Testis (tissue), 3 donors: ENCODE measurements around the gene STEAP1. TPM values are rescaled to one million over a fixed set of nuclear protein-coding genes. Genes with fewer than 3 reads are reported as not detected.

Experiments
- DNase-seq: peaks from one replicate; pipeline ENCODE4 v3.0.0-alpha.2; 2019
- H3K27ac ChIP-seq, 2 donors: fragments of 200-600 bp; sonication (generic); one replicate each; pipeline ENCODE4 v1.5.1; 2019
- H3K27me3 ChIP-seq: fragments of 200-600 bp; sonication (generic); one replicate; pipeline ENCODE4 v1.5.1; 2019
- H3K36me3 ChIP-seq: fragments of 200-600 bp; sonication (generic); one replicate; pipeline ENCODE4 v1.5.1; 2017; ENCODE audit warnings: low read depth; ENCODE audit errors: missing control alignments
- H3K4me1 ChIP-seq: fragments of 200-600 bp; sonication (generic); one replicate; pipeline ENCODE4 v1.5.1; 2019
- H3K4me3 ChIP-seq, 2 donors: fragments of 200-600 bp; sonication (generic); one replicate each; pipeline ENCODE4 v1.5.1; 2017 to 2019
- H3K9me3 ChIP-seq: fragments of 200-600 bp; sonication (generic); one replicate; pipeline ENCODE4 v1.5.1; 2017
- POLR2A ChIP-seq: fragments of 450-650 bp; IDR thresholded peaks from one replicate; pipeline ENCODE4 v1.6.1; 2017; ENCODE audit warnings: antibody characterized with exemption, mild to moderate bottlenecking, moderate library complexity
- WGBS, 2 donors: methylation state at CpG; one replicate each; pipeline ENCODE4 v1.1.5; 2018; 5-methylcytosine and 5-hydroxymethylcytosine counted together
- intact Hi-C: fragments of 100-400 bp; cut with DNase I; formaldehyde crosslinking; loops from one replicate; pipeline ENCODE4 v1.15.1; 2023; ENCODE audit warnings: low total_unique reads
- polyA plus RNA-seq: library from polyadenylated mRNA; stranded (reverse); fragments of 350-450 nt; fragmentation: Illumina TruSeq; extraction: RNeasy Lipid Tissue Mini Kit (QIAGEN cat#74804); gene quantifications from one replicate; pipeline ENCODE4 v1.2.3, GENCODE V29; 2014; ENCODE audit warnings: low read depth, low replicate concordance; ENCODE audit not compliant: insufficient read depth
- total RNA-seq, 2 donors: library from RNA; depleted of rRNA; stranded (reverse); fragments of >200 nt; gene quantifications; one replicate each; pipeline ENCODE4 v1.2.3, GENCODE V29; 2016
- TF ChIP-seq, protein P1 (sequence below), 3 experiments: fragments of 450-650 bp in 2 of 3; fragments of 200-600 bp in 1 of 3; sonication (generic) in 1 of 3; IDR thresholded peaks; one replicate each; pipeline ENCODE4 v1.5.1; 2016 to 2019; ENCODE audit warnings: antibody characterized with exemption in 3 of 3, mild to moderate bottlenecking in 2 of 3, moderate library complexity in 1 of 3

STEAP1 gene
- total and polyA plus RNA-seq, 3 donors from 2014 or later, result 6.4 to 7.3 (median 6.4) TPM

DNA sequence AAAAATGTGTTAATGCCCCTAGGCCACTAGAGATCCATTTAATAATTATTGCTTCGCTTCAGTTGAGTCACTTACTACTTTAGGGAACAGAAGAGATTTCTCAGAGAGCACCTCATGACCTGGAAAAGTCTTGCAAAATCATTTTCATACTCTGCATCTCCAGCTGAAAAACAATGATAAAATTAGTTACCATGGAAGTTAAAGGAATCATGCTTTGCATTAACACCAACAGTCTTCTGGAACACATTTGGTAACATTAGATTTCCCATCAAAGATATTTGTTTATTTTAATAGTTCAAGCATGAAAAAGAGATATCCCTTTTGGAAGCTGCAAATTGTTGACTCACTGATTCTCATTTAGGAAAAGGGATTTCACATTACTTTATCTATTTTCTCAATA, 55.5 kb downstream of the STEAP1 start:
- no peaks in the 10 kb centered on the region for H3K36me3 ChIP-seq
- WGBS, 2 donors, result 81 to 94% methylated on average over 1 of the region's 1 CpG
- DNase-seq, result no peak
- no peaks in the 10 kb centered on the region for H3K27me3 ChIP-seq
- no peaks in the 10 kb centered on the region for H3K4me1 ChIP-seq
- TF ChIP-seq POLR2A, result no peak
- TF ChIP-seq, protein P1, sequence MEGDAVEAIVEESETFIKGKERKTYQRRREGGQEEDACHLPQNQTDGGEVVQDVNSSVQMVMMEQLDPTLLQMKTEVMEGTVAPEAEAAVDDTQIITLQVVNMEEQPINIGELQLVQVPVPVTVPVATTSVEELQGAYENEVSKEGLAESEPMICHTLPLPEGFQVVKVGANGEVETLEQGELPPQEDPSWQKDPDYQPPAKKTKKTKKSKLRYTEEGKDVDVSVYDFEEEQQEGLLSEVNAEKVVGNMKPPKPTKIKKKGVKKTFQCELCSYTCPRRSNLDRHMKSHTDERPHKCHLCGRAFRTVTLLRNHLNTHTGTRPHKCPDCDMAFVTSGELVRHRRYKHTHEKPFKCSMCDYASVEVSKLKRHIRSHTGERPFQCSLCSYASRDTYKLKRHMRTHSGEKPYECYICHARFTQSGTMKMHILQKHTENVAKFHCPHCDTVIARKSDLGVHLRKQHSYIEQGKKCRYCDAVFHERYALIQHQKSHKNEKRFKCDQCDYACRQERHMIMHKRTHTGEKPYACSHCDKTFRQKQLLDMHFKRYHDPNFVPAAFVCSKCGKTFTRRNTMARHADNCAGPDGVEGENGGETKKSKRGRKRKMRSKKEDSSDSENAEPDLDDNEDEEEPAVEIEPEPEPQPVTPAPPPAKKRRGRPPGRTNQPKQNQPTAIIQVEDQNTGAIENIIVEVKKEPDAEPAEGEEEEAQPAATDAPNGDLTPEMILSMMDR (IDR thresholded peaks at IDR 0.05), result no peak
- intact Hi-C loops, result no loop called here
- no peaks in the 10 kb centered on the region for H3K9me3 ChIP-seq
- no peak overlapping the region for H3K27ac ChIP-seq
- no peak overlapping the region for H3K4me3 ChIP-seq

DNA sequence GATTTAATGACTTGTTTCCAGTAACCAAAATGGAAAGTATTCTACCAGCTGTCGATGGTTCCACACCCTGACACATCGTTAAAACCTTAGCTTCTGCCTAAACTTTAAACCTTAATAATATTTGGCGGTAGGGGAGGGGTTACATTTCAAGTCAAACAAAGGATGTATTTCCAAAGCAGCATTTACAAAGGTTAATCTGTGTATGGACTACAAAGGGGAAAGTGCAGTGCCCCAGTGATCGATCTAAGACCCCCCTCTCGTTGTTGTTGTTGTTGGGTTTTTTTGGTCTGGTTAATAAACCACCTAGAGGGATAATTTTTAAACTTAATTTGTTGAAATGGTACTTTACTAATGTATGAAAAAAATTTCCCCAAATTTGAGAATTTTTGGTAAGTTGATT, 56.2 kb downstream of the STEAP1 start:
- intact Hi-C loops, result no loop called here
- H3K36me3 ChIP-seq, result no peaks in the 10 kb centered on the region
- H3K4me3 ChIP-seq, result peak overlapping the region in 1 of 2 donors; percentile 78
- H3K9me3 ChIP-seq, result no peaks in the 10 kb centered on the region
- WGBS, 2 donors, result 57 to 76% methylated on average over 5 of the region's 5 CpGs
- TF ChIP-seq, protein P1 (IDR thresholded peaks at IDR 0.05), result no peak
- TF ChIP-seq POLR2A, result no peak
- peak overlapping the region in 1 of 2 donors; percentile 85 for H3K27ac ChIP-seq
- H3K4me1 ChIP-seq, result no peaks in the 10 kb centered on the region
- no peaks in the 10 kb centered on the region for H3K27me3 ChIP-seq
- no peak for DNase-seq

DNA sequence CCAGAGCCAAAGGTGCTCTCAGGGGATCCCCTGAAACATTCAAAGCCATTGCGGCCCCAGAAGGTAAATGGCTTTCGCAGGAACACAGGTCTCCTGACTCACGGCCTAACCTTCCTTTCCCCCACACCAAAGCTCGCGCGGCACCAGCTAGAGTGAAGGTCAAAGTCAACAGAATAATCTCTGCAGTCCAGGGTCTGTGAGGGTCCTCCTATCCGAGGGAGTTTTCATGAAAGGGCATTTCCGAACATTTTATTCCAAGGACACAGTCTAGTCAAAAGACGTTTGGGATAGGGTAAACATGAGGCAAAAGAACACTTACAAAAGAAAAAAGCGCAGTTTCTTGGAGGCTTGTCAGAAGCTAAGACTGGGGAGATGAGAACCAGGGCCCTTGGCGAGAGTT, 56.7 kb downstream of the STEAP1 start:
- intact Hi-C loops, result no loop called here
- WGBS, 2 donors, result 13 to 14% methylated on average over 11 of the region's 11 CpGs
- peak; percentile 16 for DNase-seq

DNA sequence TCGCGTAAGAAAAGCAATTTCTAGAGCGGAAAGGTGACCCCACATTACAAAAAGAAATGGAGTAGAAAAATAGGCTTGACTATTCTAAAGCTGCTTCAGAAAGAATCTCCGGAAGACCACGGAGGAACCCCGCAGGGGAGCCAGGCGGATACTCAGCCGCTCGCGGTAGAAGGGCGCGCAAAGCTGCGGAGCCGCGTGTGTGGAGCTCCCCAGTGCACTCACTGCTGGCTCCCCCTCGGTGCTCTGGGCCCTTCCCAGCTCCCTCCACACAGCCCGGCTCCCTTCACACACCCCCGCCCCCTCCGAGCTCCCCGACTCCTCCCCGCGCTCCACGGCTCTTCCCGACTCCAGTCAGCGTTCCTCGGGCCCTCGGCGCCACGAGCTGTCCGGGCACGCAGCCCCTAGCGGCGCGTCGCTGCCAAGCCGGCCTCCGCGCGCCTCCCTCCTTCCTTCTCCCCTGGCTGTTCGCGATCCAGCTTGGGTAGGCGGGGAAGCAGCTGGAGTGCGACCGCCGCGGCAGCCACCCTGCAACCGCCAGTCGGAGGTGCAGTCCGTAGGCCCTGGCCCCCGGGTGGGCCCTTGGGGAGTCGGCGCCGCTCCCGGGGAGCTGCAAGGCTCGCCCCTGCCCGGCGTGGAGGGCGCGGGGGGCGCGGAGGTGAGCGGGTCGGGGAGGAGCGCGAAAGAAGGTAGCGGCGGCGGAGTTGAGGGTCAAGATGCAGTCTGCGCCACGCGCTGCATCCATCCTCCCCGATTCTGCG, 57.3 kb downstream of the STEAP1 start, which contains the start of gene STEAP2:
STEAP2 (plus strand) TSS at position 350 of the 758 bp plus-strand sequence. CDS start 13,343 bp downstream, outside the sequence.
- Histone ChIP-seq H3K4me3 (peak within 1 kb of the TSS; percentile 66 to 78), H3K36me3 (no peaks in the 10 kb centered on the region), H3K27me3 (no peaks in the 10 kb centered on the region), H3K9me3 (no peaks in the 10 kb centered on the region), H3K4me1 (no peaks in the 10 kb centered on the region), H3K27ac (peak within 1 kb of the TSS; percentile 82 to 85)
- intact Hi-C loops, result no loop called here
- TF ChIP-seq POLR2A, result no peak
- TF ChIP-seq, protein P1 (IDR thresholded peaks at IDR 0.05), result peak; percentile 37 to 60 (median 51)
- WGBS, 2 donors, result 0% methylated on average over 19 to 66 of the region's 73 CpGs
- DNase-seq, result peak; percentile 84

More for the DNA sequence above, 56.7 kb downstream of the STEAP1 start:
- Histone ChIP-seq H3K4me3 (peak overlapping the region; percentile 66 to 78), H3K9me3 (no peaks in the 10 kb centered on the region), H3K4me1 (no peaks in the 10 kb centered on the region), H3K27ac (peak overlapping the region; percentile 82 to 85), H3K36me3 (no peaks in the 10 kb centered on the region), H3K27me3 (no peaks in the 10 kb centered on the region)
- TF ChIP-seq, protein P1 (IDR thresholded peaks at IDR 0.05), result no peak
- no peak for TF ChIP-seq POLR2A
